ENCODE measurements around the gene TNS3. TPM values are rescaled to one million over a fixed set of nuclear protein-coding genes. Genes with fewer than 3 reads are reported as not detected.

TNS3 gene
- total RNA-seq, 1 donor from 2014 or later: 120 TPM

DNA sequence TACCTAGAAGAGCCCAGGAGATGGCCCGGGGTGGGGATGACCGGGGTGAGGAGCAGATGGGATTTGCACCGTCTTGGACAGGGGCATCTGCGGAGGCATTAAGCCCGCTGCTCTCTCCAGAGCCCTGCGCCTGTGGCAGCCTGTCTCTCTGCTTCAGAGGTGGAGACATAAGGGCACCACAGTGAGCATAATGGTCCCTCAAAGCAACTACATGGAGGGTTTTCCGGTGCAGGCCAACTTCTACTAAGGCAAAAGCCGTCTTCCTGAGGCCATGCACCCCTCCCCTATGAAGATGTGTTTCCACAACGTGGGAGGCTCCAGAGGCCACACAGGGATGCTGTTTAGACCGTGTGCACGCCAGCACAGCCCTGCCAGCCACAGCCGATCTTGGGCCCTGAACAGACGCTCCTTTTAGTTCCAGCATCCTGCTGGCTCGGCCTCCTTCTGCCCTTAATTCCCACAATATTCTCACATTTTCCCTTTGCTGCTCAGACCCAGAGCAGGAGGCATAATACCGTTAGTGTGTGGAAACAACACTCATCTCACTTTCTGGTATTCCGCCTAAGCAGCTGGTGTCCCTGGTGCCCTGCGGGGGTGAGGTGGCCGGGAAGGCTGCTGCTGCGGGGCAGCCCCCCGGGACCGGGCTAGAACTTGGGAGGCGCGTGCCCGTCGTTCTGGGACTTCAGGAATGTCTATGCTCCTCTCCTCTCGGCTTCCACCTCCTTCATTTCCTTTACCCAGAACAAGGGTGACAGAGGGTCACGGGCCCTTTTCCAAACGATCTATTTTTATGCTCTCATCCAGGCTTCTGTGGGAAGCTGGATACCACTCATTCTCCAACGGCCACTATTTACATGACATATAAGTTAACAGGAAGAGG, 266.9 kb downstream of the TNS3 start:
- peaks cover 30% of the 10 kb centered on the region for H3K36me3 Mint-ChIP-seq (ENCODE audit: insufficient read depth)
- peak overlapping the region; percentile 42 for H3K27ac Mint-ChIP-seq
- DNase-seq (ENCODE audit: low spot score, unreplicated experiment): no peak
- H3K9me3 Mint-ChIP-seq (ENCODE audit: low read depth): peaks cover 3% of the 10 kb centered on the region
- H3K4me1 Mint-ChIP-seq (ENCODE audit: low read depth): peaks cover 29% of the 10 kb centered on the region
- H3K4me3 Mint-ChIP-seq (ENCODE audit: low read depth): no peak overlapping the region
- no peaks in the 10 kb centered on the region for H3K27me3 Mint-ChIP-seq
- no peak for TF ChIP-seq CTCF (IDR thresholded peaks at IDR 0.05; ENCODE audit: unreplicated experiment)

DNA sequence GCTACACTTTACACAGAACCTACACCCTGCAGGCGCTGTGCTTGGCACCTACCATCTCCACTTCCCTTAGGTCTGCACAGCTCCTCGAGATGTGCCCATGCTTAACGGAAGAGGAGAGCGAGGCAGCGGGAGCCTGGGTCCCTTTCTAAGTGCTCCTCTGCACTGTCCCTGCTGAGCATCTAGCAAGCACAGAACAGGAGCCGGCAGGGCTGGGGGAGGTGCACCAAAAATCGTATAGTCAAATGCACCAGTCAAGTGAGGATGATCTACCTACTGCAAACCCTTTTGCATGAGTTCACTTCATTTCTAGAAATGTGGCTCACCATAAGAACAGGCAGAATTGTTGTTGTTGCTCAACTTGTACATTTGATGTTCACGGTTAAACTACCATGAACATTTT, 267.7 kb downstream of the TNS3 start:
- H3K36me3 Mint-ChIP-seq (ENCODE audit: insufficient read depth): peaks cover 32% of the 10 kb centered on the region
- DNase-seq (ENCODE audit: low spot score, unreplicated experiment): no peak
- H3K9me3 Mint-ChIP-seq (ENCODE audit: low read depth): peaks cover 3% of the 10 kb centered on the region
- H3K27ac Mint-ChIP-seq: no peak overlapping the region
- no peak overlapping the region for H3K4me3 Mint-ChIP-seq (ENCODE audit: low read depth)
- H3K27me3 Mint-ChIP-seq: no peaks in the 10 kb centered on the region
- TF ChIP-seq CTCF (IDR thresholded peaks at IDR 0.05; ENCODE audit: unreplicated experiment): no peak
- H3K4me1 Mint-ChIP-seq (ENCODE audit: low read depth): peaks cover 29% of the 10 kb centered on the region

- peaks cover 34% of the 10 kb centered on the region for H3K36me3 Mint-ChIP-seq (ENCODE audit: insufficient read depth)
- H3K9me3 Mint-ChIP-seq (ENCODE audit: low read depth): peaks cover 3% of the 10 kb centered on the region
- peaks cover 29% of the 10 kb centered on the region for H3K4me1 Mint-ChIP-seq (ENCODE audit: low read depth)
These were observed 268.3 kb downstream of the TNS3 start for GRCh38 chr7:47313564-47313963.

GRCh38 chr7:47311891-47312290, 270.0 kb downstream of the TNS3 start:
- peaks cover 29% of the 10 kb centered on the region for H3K4me1 Mint-ChIP-seq (ENCODE audit: low read depth)
- no peak for DNase-seq (ENCODE audit: low spot score, unreplicated experiment)
- H3K9me3 Mint-ChIP-seq (ENCODE audit: low read depth): peaks cover 3% of the 10 kb centered on the region
- H3K36me3 Mint-ChIP-seq (ENCODE audit: insufficient read depth): peaks cover 31% of the 10 kb centered on the region
- no peak for TF ChIP-seq CTCF (IDR thresholded peaks at IDR 0.05; ENCODE audit: unreplicated experiment)
- no peaks in the 10 kb centered on the region for H3K27me3 Mint-ChIP-seq
- H3K4me3 Mint-ChIP-seq (ENCODE audit: low read depth): no peak overlapping the region
- peak overlapping the region; percentile 16 for H3K27ac Mint-ChIP-seq

More at GRCh38 chr7:47313564-47313963, 268.3 kb downstream of the TNS3 start:
- Mint-ChIP-seq H3K4me3 (ENCODE audit: low read depth) (no peak overlapping the region), H3K27ac (peak overlapping the region; percentile 68), H3K27me3 (no peaks in the 10 kb centered on the region)
- no peak for DNase-seq (ENCODE audit: low spot score, unreplicated experiment)
- no peak for TF ChIP-seq CTCF (IDR thresholded peaks at IDR 0.05; ENCODE audit: unreplicated experiment)

DNA sequence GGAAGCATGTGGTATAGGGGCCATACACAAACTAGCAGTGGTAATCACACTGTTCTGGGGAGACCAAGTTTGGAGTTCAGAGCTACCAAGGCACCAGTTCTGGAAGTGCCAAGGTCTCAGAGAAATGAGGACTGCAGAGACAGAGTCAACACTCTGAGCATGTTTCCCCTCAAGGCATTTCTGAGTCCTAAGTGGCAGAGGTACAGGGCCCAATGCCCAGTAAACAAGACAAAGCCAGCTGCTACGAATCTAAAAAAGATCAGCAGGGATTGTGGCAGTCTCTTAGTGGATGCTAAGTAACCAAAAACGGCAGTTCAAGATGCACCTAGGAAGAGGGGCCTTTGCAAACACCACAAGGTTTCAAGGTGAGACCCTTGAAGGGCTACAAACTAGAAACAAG, 271.9 kb downstream of the TNS3 start:
- no peak for DNase-seq (ENCODE audit: low spot score, unreplicated experiment)
- Mint-ChIP-seq H3K27me3 (no peaks in the 10 kb centered on the region), H3K4me1 (ENCODE audit: low read depth) (peaks cover 19% of the 10 kb centered on the region), H3K9me3 (ENCODE audit: low read depth) (peaks cover 3% of the 10 kb centered on the region), H3K27ac (no peak overlapping the region), H3K4me3 (ENCODE audit: low read depth) (no peak overlapping the region), H3K36me3 (ENCODE audit: insufficient read depth) (peaks cover 31% of the 10 kb centered on the region)
- TF ChIP-seq CTCF (IDR thresholded peaks at IDR 0.05; ENCODE audit: unreplicated experiment): no peak

All from progenitor cell of endocrine pancreas (in vitro differentiated cells).